MM.1S (cell line): ENCODE measurements around the gene HARS2.

Experiments
- CTCF ChIP-seq: fragments of 300-600 bp; sonication (generic); IDR thresholded peaks from 2 replicates; pipeline ENCODE4 v1.5.1; 2016; ENCODE audit warnings: antibody characterized with exemption, low read length, mixed read lengths
- EZH2 ChIP-seq: fragments of 300-600 bp; sonication (generic); optimal IDR thresholded peaks from 2 replicates; pipeline ENCODE3; 2017; ENCODE audit warnings: low read depth, mild to moderate bottlenecking, antibody characterized with exemption, low read length, mixed read lengths
- EZH2phosphoT487 ChIP-seq: fragments of 300-600 bp; sonication (generic); IDR thresholded peaks from 2 replicates; pipeline ENCODE4 v1.6.1; 2018; ENCODE audit warnings: antibody characterized with exemption, low read length

GRCh38 chr5:140664359-140665119, 26.7 kb upstream of the HARS2 start, which contains the start of gene WDR55:
- TF ChIP-seq CTCF = no peak
- no peak for TF ChIP-seq EZH2phosphoT487
- TF ChIP-seq EZH2 = no peak
